HG03354 (cell line): ENCODE data around the gene HDGFL3.
"Not testable (repeated sequence)": the region's sequence is repeated elsewhere in the genome, so short reads cannot be mapped to it uniquely, and the experiment has no call there.

Source experiments
- ATAC-seq: cut with Tn5 transposase; IDR thresholded peaks from one replicate; pipeline ENCODE4 v1.9.1; 2021; ENCODE audit warnings: mild to moderate bottlenecking; ENCODE audit not compliant: unreplicated experiment, poor library complexity, severe bottlenecking

The HDGFL3 gene

GRCh38 chr15:83107841-83108181, 99.8 kb downstream of the HDGFL3 start:
- peak; percentile 17 for ATAC-seq

- ATAC-seq, result peak; percentile 46
Observed at GRCh38 chr15:83106994-83107840, 100.4 kb downstream of the HDGFL3 start, which contains the start of gene TM6SF1. Gene TM6SF1, plus strand, starts transcription at chr15:83107645. Its CDS starts 36 bp downstream, at chr15:83107681.

DNA sequence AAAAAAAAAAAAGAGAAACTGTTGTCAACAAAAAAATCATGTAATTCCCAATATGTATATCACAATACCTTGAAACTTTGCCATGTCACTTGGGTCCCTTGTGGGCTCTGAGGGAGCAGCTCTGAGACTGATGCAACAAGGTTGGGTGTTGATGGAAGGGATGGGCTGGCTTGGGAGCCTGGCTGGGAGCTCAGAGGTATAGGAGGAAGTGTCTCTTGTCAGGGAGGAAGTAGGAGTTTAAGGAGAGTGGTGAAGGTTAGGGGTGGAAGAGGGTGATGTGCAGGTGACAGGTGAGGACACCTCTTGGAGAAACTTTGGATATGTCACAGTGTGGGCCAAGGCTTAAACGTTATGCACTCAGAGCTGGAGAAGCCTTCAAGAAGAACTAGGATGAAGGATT, 102.2 kb downstream of the HDGFL3 start:
- no peak for ATAC-seq

GRCh38 chr15:83104141-83104540, 103.5 kb downstream of the HDGFL3 start:
- ATAC-seq, result no peak

- ATAC-seq, result no peak
Observed at GRCh38 chr15:83102346-83102745, 105.3 kb downstream of the HDGFL3 start.

- no peak for ATAC-seq
Observed at GRCh38 chr15:83100097-83100646, 107.5 kb downstream of the HDGFL3 start.

DNA sequence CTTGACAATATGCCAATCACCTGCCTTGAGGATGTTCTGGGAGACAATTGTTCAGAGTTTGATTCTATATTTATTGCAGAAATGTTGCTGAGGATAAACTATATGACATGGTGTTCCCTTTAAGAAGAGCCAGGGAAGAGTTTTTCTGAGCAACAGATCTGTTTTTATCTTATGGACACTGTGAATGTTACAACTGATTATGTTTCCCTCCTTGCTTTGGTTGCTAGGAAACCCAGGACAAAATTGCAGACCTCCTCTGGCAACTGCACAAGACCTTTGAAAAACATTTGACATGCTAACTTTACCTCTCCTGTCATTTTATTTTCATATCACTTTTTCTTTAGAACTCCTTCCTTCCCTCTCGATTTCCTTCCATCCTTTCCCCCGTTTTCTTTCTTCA, 108.3 kb downstream of the HDGFL3 start:
- ATAC-seq, result no peak

DNA sequence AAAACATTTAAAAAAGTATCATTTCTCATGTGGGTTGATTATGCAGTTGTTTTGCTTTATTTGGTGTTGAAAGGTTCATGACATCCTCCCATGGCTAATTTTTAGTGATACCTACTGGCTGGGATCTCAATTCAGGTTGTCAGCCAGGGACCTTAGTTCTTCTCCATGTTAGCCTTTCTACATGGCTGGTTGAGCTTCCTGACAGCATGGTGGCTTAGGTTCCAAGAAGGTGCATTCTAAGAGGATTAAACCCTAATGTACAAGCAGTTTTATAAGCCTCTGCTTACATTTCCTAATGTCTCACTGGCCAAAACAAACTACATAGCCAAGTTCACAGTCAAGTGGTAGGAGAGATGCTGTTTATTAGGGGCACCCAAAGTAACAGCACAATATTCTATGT, 109.5 kb downstream of the HDGFL3 start:
- ATAC-seq, result no peak

- no peak for ATAC-seq
Observed at GRCh38 chr15:83094583-83094982, 113.0 kb downstream of the HDGFL3 start.

DNA sequence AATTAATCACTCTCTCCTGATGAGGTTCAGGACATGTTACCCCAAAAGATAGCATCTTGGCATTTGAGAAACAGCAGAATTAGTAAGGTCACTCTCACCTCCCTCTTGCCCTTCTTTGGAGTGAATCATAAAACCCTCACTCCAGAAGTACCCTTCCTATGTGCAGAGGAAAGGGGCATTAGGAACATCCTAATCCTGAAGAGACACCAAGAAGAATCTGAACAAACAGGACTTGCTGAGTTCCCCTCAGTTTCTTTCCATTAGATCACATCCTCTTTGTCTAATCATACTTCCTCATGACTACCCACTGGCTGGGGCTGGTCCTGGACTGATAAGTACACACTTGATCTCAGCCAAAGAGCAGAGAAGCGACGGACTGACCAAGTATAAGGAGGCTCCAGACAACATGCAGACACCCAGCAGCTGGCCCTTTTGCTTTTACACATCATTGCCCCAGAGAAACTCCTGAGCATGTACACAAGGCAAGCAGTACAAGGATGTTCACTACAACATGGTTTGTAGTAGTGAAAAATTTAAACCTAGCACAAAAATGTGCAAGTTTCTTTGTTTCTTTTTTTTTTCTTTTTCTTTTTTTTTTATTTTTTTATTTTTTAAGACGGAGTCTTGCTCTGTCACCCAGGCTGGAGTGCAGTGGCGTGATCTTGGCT, 115.2 kb downstream of the HDGFL3 start:
- peak; percentile 93 for ATAC-seq

- ATAC-seq, result peak; percentile 33
Observed at GRCh38 chr15:83091965-83092308, 115.7 kb downstream of the HDGFL3 start.

DNA sequence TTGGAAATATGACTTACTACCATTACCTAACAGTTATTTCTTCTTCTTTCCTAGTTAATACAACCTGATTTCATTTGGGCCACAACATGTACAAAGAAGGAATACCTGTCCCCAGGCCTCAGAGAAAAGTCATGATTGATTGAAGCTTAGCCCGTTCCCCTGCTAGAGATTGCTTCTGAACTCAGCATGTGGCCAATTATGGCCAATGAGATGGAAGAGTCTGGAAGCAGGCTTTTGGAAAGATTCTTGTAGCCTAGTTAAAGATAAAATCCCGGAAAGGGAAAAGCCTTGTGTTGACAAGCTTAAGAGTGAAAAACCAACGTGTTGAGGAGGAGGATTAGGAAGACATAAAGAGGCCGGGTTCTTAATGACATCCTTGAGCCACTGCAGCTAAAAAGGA, 117.2 kb downstream of the HDGFL3 start:
- no peak for ATAC-seq

DNA sequence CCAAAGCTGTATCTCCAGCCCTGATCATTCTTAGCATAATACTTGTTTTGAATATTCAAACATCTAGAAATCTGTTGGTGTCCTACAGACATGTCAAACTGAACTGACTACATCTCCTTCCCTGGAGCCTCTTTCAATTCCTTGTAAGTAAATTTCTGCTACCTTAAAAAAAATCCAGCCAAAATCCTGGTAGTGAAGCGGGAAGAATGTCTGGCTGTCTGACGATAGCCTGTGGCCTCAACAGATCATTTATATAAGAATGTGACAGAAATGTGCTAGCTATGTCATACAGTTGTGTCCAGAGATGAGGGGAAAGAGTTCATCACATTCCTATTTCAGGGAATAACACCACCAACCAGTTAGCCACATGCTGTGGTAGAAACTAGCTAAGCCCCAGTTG, 118.7 kb downstream of the HDGFL3 start:
- ATAC-seq, result no peak

- ATAC-seq, result no peak
Observed at GRCh38 chr15:83087576-83087975, 120.0 kb downstream of the HDGFL3 start.

GRCh38 chr15:83085864-83086552, 121.6 kb downstream of the HDGFL3 start:
- ATAC-seq, result not testable (repeated sequence)

DNA sequence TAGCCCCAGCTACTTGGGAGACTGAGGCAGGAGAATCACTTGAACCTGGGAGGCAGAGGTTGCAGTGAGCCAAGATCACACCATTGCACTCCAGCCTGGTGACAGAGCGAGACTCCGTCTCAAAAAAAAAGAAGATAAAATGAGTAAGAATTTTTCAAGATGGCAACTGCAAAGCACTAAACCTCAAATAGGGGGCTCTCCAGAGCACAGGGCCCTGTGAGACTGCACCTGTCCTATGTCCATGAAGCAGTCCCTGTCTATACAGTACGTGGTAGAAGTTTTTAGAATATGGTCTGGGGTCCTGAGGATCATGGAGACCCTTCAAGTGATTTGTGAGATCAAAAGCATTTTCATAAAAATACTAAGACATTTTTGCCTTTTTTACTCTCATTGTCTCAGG, 122.2 kb downstream of the HDGFL3 start:
- not testable (repeated sequence) for ATAC-seq

DNA sequence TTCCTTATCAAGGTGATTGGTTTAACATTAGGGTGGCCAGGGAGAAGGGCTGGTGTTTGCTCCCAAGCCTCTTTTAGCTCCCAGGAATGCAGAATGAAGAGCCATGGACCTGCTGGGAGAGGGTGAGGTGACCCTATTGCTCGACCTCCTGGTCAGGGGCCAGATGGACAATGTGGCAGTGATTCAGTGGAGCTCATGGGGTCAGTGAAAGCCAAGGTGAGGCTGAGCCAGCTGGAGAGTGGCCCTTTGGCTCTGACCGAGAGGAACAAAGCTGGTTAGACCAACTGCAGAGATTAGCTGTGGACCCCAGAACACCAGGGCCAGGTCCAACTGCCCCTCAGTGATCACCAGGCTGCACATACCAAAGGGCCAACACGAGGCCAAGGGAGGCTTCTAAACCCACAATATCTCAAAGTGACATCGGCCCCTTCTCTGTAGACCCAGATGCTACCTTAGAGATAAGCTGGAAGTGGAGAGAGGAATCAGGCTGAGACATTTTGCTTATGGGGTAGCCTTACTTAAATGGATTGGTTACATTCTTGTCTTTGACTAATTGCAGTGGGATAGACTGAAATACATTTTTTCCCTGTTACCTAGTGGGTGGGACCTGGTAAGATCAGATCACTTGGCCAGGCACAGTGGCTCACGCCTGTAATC, 124.8 kb downstream of the HDGFL3 start:
- no peak for ATAC-seq

- ATAC-seq, result no peak
Observed at GRCh38 chr15:83081256-83082014, 126.2 kb downstream of the HDGFL3 start.

GRCh38 chr15:83078712-83079111, 128.9 kb downstream of the HDGFL3 start:
- ATAC-seq, result no peak
